ENCODE data around the gene PGM5. TPM values are rescaled to one million over a fixed set of nuclear protein-coding genes. Genes with fewer than 3 reads are reported as not detected.

The PGM5 gene
- total RNA-seq, 1 experiment from 2014 or later = 75.5 TPM

- no peak for ATAC-seq
- no TSS peak for BruUV-seq (replicated peaks)
- intact Hi-C loops (cut with micrococcal nuclease) = no loop called here
These were observed 71.0 kb downstream of the PGM5 start for GRCh38 chr9:68427216-68427977.

GRCh38 chr9:68428481-68428880 is 72.1 kb downstream of the PGM5 start:
- no peak overlapping the region for H3K4me2 ChIP-seq (ENCODE audit: low read length)

More at GRCh38 chr9:68427216-68427977, 71.0 kb downstream of the PGM5 start:
- ChIA-PET CTCF (no interaction called here), POLR2A (ENCODE audit: unreplicated experiment) (no interaction called here)
- no peaks in the 10 kb centered on the region for H3K4me1 ChIP-seq (ENCODE audit: insufficient read depth, low read length)
- no peaks in the 10 kb centered on the region for H3F3A ChIP-seq (ENCODE audit: low read length, unreplicated experiment)
- no peaks in the 10 kb centered on the region; the same call in 1 of the 2 replicates for H3K36me3 ChIP-seq (ENCODE audit: low read depth, low read length)
- no peak overlapping the region for H3K9ac ChIP-seq (ENCODE audit: low read length)
- H3K27ac ChIP-seq (ENCODE audit: low read length) = no peak overlapping the region
- TF ChIP-seq EZH2phosphoT487 (IDR thresholded peaks at IDR 0.05; ENCODE audit: borderline replicate concordance, low read length) = no peak
- TF ChIP-seq EZH2 (IDR thresholded peaks at IDR 0.05; ENCODE audit: low read length, unreplicated experiment) = no peak
- no peak for TF ChIP-seq CTCF (conservative IDR thresholded peaks at IDR 0.05; ENCODE audit: low read depth, low read length)
- no peaks in the 10 kb centered on the region for H3K9me3 ChIP-seq (ENCODE audit: low read length)
- no peak for DNase-seq
- H4K20me1 ChIP-seq (ENCODE audit: low read length) = no peaks in the 10 kb centered on the region
- H3K4me2 ChIP-seq (ENCODE audit: low read length) = no peak overlapping the region
- no peak overlapping the region for H2AFZ ChIP-seq (ENCODE audit: low read length)
- H3K79me2 ChIP-seq (ENCODE audit: low read length) = no peaks in the 10 kb centered on the region
- no peaks in the 10 kb centered on the region for H3K27me3 ChIP-seq (ENCODE audit: low read length)
- no peaks in the 10 kb centered on the region for H3K9me2 ChIP-seq (replicated peaks; ENCODE audit: low read length)
- no peak overlapping the region for H3K4me3 ChIP-seq (ENCODE audit: low read length)

More at GRCh38 chr9:68428481-68428880, 72.1 kb downstream of the PGM5 start:
- no peak for ATAC-seq
- no peak overlapping the region for H2AFZ ChIP-seq (ENCODE audit: low read length)
- no peak for DNase-seq
- no TSS peak for BruUV-seq (replicated peaks)
- H3K27ac ChIP-seq (ENCODE audit: low read length) = no peak overlapping the region
- H3K9ac ChIP-seq (ENCODE audit: low read length) = no peak overlapping the region
- no peaks in the 10 kb centered on the region for H4K20me1 ChIP-seq (ENCODE audit: low read length)
- no peaks in the 10 kb centered on the region for H3F3A ChIP-seq (ENCODE audit: low read length, unreplicated experiment)
- no peaks in the 10 kb centered on the region; the same call in 1 of the 2 replicates for H3K36me3 ChIP-seq (ENCODE audit: low read depth, low read length)
- CTCF ChIA-PET = no interaction called here
- no peaks in the 10 kb centered on the region for H3K4me1 ChIP-seq (ENCODE audit: insufficient read depth, low read length)
- H3K9me2 ChIP-seq (replicated peaks; ENCODE audit: low read length) = no peaks in the 10 kb centered on the region
- H3K4me3 ChIP-seq (ENCODE audit: low read length) = no peak overlapping the region
- no peaks in the 10 kb centered on the region for H3K27me3 ChIP-seq (ENCODE audit: low read length)
- no peak for TF ChIP-seq EZH2phosphoT487 (IDR thresholded peaks at IDR 0.05; ENCODE audit: borderline replicate concordance, low read length)
- TF ChIP-seq CTCF (conservative IDR thresholded peaks at IDR 0.05; ENCODE audit: low read depth, low read length) = no peak
- TF ChIP-seq EZH2 (IDR thresholded peaks at IDR 0.05; ENCODE audit: low read length, unreplicated experiment) = no peak
- POLR2A ChIA-PET (ENCODE audit: unreplicated experiment) = no interaction called here
- no peaks in the 10 kb centered on the region for H3K9me3 ChIP-seq (ENCODE audit: low read length)
- intact Hi-C loops (cut with micrococcal nuclease) = no loop called here
- no peaks in the 10 kb centered on the region for H3K79me2 ChIP-seq (ENCODE audit: low read length)

Measured in PC-3 (cell line).